ENCODE data around the gene DNMT1. TPM values are rescaled to one million over a fixed set of nuclear protein-coding genes. Genes with fewer than 3 reads are reported as not detected.

DNMT1 gene
- total RNA-seq, 2 donors from 2014 or later = 204 to 229 TPM

GRCh38 chr19:10110972-10111317, 83.8 kb downstream of the DNMT1 start:
- Mint-ChIP-seq H3K27ac (peak overlapping the region; percentile 97), H3K36me3 (ENCODE audit: low read depth) (peaks cover 9% of the 10 kb centered on the region), H3K4me3 (peak overlapping the region; percentile 81), H3K27me3 (no peaks in the 10 kb centered on the region), H3K4me1 (peaks cover 37% of the 10 kb centered on the region)
- H3K9me3 ChIP-seq (ENCODE audit: control insufficient read depth, low read length, poor library complexity, severe bottlenecking) = no peaks in the 10 kb centered on the region
- ATAC-seq = no peak
- DNase-seq = no peak

GRCh38 chr19:10110076-10110971, 84.4 kb downstream of the DNMT1 start:
- Mint-ChIP-seq H3K36me3 (ENCODE audit: low read depth) (peaks cover 9% of the 10 kb centered on the region), H3K4me3 (peak overlapping the region; percentile 81), H3K4me1 (peaks cover 41% of the 10 kb centered on the region)

GRCh38 chr19:10109528-10109927, 85.2 kb downstream of the DNMT1 start:
- Mint-ChIP-seq H3K4me3 (peak overlapping the region; percentile 5), H3K36me3 (ENCODE audit: low read depth) (peaks cover 7% of the 10 kb centered on the region)

More at GRCh38 chr19:10110076-10110971, 84.4 kb downstream of the DNMT1 start:
- ATAC-seq (no peak), DNase-seq (no peak)
- peak overlapping the region; percentile 97 for H3K27ac Mint-ChIP-seq
- H3K27me3 Mint-ChIP-seq = no peaks in the 10 kb centered on the region
- no peaks in the 10 kb centered on the region for H3K9me3 ChIP-seq (ENCODE audit: control insufficient read depth, low read length, poor library complexity, severe bottlenecking)

GRCh38 chr19:10107817-10108367, 86.9 kb downstream of the DNMT1 start:
- H3K9me3 ChIP-seq (ENCODE audit: control insufficient read depth, low read length, poor library complexity, severe bottlenecking) = no peaks in the 10 kb centered on the region
- Mint-ChIP-seq H3K27ac (peak overlapping the region; percentile 99), H3K4me1 (peaks cover 50% of the 10 kb centered on the region), H3K36me3 (ENCODE audit: low read depth) (peaks cover 7% of the 10 kb centered on the region), H3K4me3 (peak overlapping the region; percentile 88), H3K27me3 (no peaks in the 10 kb centered on the region)
- no peak for ATAC-seq
- DNase-seq = no peak

More at GRCh38 chr19:10109528-10109927, 85.2 kb downstream of the DNMT1 start:
- peaks cover 49% of the 10 kb centered on the region for H3K4me1 Mint-ChIP-seq
- H3K9me3 ChIP-seq (ENCODE audit: control insufficient read depth, low read length, poor library complexity, severe bottlenecking) = no peaks in the 10 kb centered on the region
- ATAC-seq (no peak), DNase-seq (no peak)
- no peaks in the 10 kb centered on the region for H3K27me3 Mint-ChIP-seq
- H3K27ac Mint-ChIP-seq = peak overlapping the region; percentile 97

GRCh38 chr19:10107254-10107653, 87.5 kb downstream of the DNMT1 start:
- Mint-ChIP-seq H3K4me3 (peak overlapping the region; percentile 88), H3K4me1 (peaks cover 50% of the 10 kb centered on the region), H3K36me3 (ENCODE audit: low read depth) (peaks cover 7% of the 10 kb centered on the region), H3K27me3 (no peaks in the 10 kb centered on the region), H3K27ac (peak overlapping the region; percentile 99)
- DNase-seq (no peak), ATAC-seq (no peak)
- no peaks in the 10 kb centered on the region for H3K9me3 ChIP-seq (ENCODE audit: control insufficient read depth, low read length, poor library complexity, severe bottlenecking)

GRCh38 chr19:10106100-10106936, 88.4 kb downstream of the DNMT1 start, which contains the start of gene PPAN:
TSS of gene PPAN (plus strand) at chr19:10106362. CDS start at chr19:10106395, 33 bp downstream.
- DNase-seq (peak; percentile 93 to 94 (median 93)), ATAC-seq (peak; percentile 71)
- Mint-ChIP-seq H3K36me3 (ENCODE audit: low read depth) (peaks cover 7% of the 10 kb centered on the region), H3K4me1 (peaks cover 47% of the 10 kb centered on the region), H3K4me3 (peak within 1 kb of the TSS; percentile 88), H3K27ac (peak within 1 kb of the TSS; percentile 99), H3K27me3 (no peaks in the 10 kb centered on the region)
- no peaks in the 10 kb centered on the region for H3K9me3 ChIP-seq (ENCODE audit: control insufficient read depth, low read length, poor library complexity, severe bottlenecking)

- Mint-ChIP-seq H3K4me3 (peak overlapping the region; percentile 88), H3K27me3 (no peaks in the 10 kb centered on the region), H3K4me1 (peaks cover 44% of the 10 kb centered on the region), H3K27ac (peak overlapping the region; percentile 99), H3K36me3 (ENCODE audit: low read depth) (peaks cover 6% of the 10 kb centered on the region)
- peak; percentile 6 for ATAC-seq
- peak in 2 of 3 donors; percentile 36 to 69 for DNase-seq
- no peaks in the 10 kb centered on the region for H3K9me3 ChIP-seq (ENCODE audit: control insufficient read depth, low read length, poor library complexity, severe bottlenecking)
Observed at GRCh38 chr19:10105509-10106099, 89.1 kb downstream of the DNMT1 start.

- ATAC-seq (peak; percentile 79), DNase-seq (peak; percentile 51 to 75 (median 56))
- Mint-ChIP-seq H3K4me3 (peak overlapping the region; percentile 88), H3K27ac (peak overlapping the region; percentile 99), H3K36me3 (ENCODE audit: low read depth) (peaks cover 4% of the 10 kb centered on the region), H3K27me3 (no peaks in the 10 kb centered on the region), H3K4me1 (peaks cover 46% of the 10 kb centered on the region)
- no peaks in the 10 kb centered on the region for H3K9me3 ChIP-seq (ENCODE audit: control insufficient read depth, low read length, poor library complexity, severe bottlenecking)
Observed at GRCh38 chr19:10104665-10105508, 89.9 kb downstream of the DNMT1 start.

GRCh38 chr19:10104130-10104513, 90.6 kb downstream of the DNMT1 start:
- no peaks in the 10 kb centered on the region for H3K9me3 ChIP-seq (ENCODE audit: control insufficient read depth, low read length, poor library complexity, severe bottlenecking)
- H3K4me3 Mint-ChIP-seq = peak overlapping the region; percentile 33
- H3K36me3 Mint-ChIP-seq (ENCODE audit: low read depth) = no peaks in the 10 kb centered on the region
- no peaks in the 10 kb centered on the region for H3K27me3 Mint-ChIP-seq
- no peak for DNase-seq
- peaks cover 48% of the 10 kb centered on the region for H3K4me1 Mint-ChIP-seq
- H3K27ac Mint-ChIP-seq = peak overlapping the region; percentile 99
- ATAC-seq = no peak

- no peaks in the 10 kb centered on the region for H3K9me3 ChIP-seq (ENCODE audit: control insufficient read depth, low read length, poor library complexity, severe bottlenecking)
- Mint-ChIP-seq H3K4me3 (peak overlapping the region; percentile 21), H3K27ac (peak overlapping the region; percentile 99), H3K4me1 (peaks cover 55% of the 10 kb centered on the region), H3K27me3 (no peaks in the 10 kb centered on the region), H3K36me3 (ENCODE audit: low read depth) (no peaks in the 10 kb centered on the region)
- ATAC-seq (no peak), DNase-seq (no peak)
Observed at GRCh38 chr19:10102787-10103236, 91.9 kb downstream of the DNMT1 start.

GRCh38 chr19:10100163-10100785, 94.5 kb downstream of the DNMT1 start:
- Mint-ChIP-seq H3K27ac (peak overlapping the region; percentile 99), H3K4me1 (peaks cover 41% of the 10 kb centered on the region), H3K36me3 (ENCODE audit: low read depth) (no peaks in the 10 kb centered on the region), H3K27me3 (no peaks in the 10 kb centered on the region), H3K4me3 (no peak overlapping the region)
- DNase-seq (no peak), ATAC-seq (no peak)
- H3K9me3 ChIP-seq (ENCODE audit: control insufficient read depth, low read length, poor library complexity, severe bottlenecking) = no peaks in the 10 kb centered on the region

GRCh38 chr19:10096615-10096963, 98.2 kb downstream of the DNMT1 start:
- no peaks in the 10 kb centered on the region for H3K9me3 ChIP-seq (ENCODE audit: control insufficient read depth, low read length, poor library complexity, severe bottlenecking)
- no peaks in the 10 kb centered on the region for H3K27me3 Mint-ChIP-seq
- DNase-seq (no peak), ATAC-seq (no peak)
- peak overlapping the region; percentile 60 for H3K4me3 Mint-ChIP-seq
- H3K27ac Mint-ChIP-seq = peak overlapping the region; percentile 79
- peaks cover 26% of the 10 kb centered on the region for H3K4me1 Mint-ChIP-seq
- peaks cover 7% of the 10 kb centered on the region for H3K36me3 Mint-ChIP-seq (ENCODE audit: low read depth)
